OCI-M1 (cell line): Measurements from ENCODE around the gene TPO.
"Not testable (repeated sequence)": the region's sequence is repeated elsewhere in the genome, so short reads cannot be mapped to it uniquely, and the experiment has no call there.

Experiments
- DNase-seq: peaks from one replicate; lab custom pipeline; 2025; lab: John Stamatoyannopoulos, UW

Gene TPO

GRCh38 chr2:1413156-1413710 lies at the start of gene TPO:
TPO (plus strand) TSS chr2:1413463; CDS start chr2:1414409, 946 bp downstream.
- DNase-seq, result no peak

GRCh38 chr2:1366546-1367134 lies 46.6 kb upstream of the TPO start:
- DNase-seq, result no peak

- DNase-seq, result no peak
These were observed 45.7 kb upstream of the TPO start for GRCh38 chr2:1367601-1368000.

- no peak for DNase-seq
These were observed 43.4 kb upstream of the TPO start for GRCh38 chr2:1369905-1370304.

GRCh38 chr2:1370461-1370860 lies 42.8 kb upstream of the TPO start:
- no peak for DNase-seq

GRCh38 chr2:1371082-1371481 lies 42.2 kb upstream of the TPO start:
- DNase-seq, result no peak

GRCh38 chr2:1373830-1374229 lies 39.4 kb upstream of the TPO start:
- DNase-seq, result no peak

- DNase-seq, result no peak
These were observed 39.0 kb upstream of the TPO start for GRCh38 chr2:1374287-1374686.

- DNase-seq, result no peak
These were observed 37.5 kb upstream of the TPO start for GRCh38 chr2:1375794-1376193.

GRCh38 chr2:1377473-1377872 lies 35.8 kb upstream of the TPO start:
- no peak for DNase-seq

GRCh38 chr2:1378456-1379150 lies 34.7 kb upstream of the TPO start:
- DNase-seq, result no peak

- DNase-seq, result no peak
These were observed 31.6 kb upstream of the TPO start for GRCh38 chr2:1381644-1382043.

- DNase-seq, result not testable (repeated sequence)
These were observed 25.1 kb upstream of the TPO start for GRCh38 chr2:1387954-1388725.

GRCh38 chr2:1390118-1390517 lies 23.1 kb upstream of the TPO start:
- not testable (repeated sequence) for DNase-seq

GRCh38 chr2:1393321-1393720 lies 19.9 kb upstream of the TPO start:
- no peak for DNase-seq

- no peak for DNase-seq
These were observed 18.4 kb upstream of the TPO start for GRCh38 chr2:1394709-1395408.

- DNase-seq, result no peak
These were observed 15.9 kb upstream of the TPO start for GRCh38 chr2:1397350-1397749.

GRCh38 chr2:1398191-1398590 lies 15.1 kb upstream of the TPO start:
- no peak for DNase-seq

GRCh38 chr2:1400943-1401735 lies 12.1 kb upstream of the TPO start:
- no peak for DNase-seq

GRCh38 chr2:1402064-1402463 lies 11.2 kb upstream of the TPO start:
- no peak for DNase-seq

- no peak for DNase-seq
These were observed 9.7 kb upstream of the TPO start for GRCh38 chr2:1403565-1403964.
